ENCODE data around the gene FGD3.

DNA sequence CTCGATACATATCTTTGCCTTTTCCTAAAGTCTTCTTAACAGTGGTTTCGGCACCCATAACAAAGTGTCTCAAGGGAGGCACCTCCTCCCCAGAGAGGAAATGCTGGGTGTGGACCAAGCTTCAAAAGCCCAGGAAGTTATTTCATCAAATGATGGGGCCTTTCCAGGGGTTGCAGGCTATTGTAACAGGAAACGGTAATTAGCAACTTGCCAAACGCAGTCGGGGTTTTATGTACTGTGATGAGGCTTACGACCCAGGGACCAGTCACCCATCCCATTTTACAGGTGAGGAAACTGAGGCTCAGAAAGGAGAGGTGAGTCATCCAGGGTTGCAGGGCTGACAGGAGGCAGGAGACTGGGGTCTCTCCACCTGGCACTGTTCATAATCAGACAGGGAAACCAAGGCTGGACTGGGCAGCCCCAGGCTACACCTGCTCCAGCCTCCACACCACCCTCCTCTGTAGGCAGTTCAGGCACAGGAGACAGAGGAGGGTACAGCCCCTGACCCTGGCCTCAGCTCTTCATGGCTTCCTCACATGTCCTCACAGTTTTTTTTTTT is 81.2 kb downstream of the FGD3 start:
- TF ChIP-seq, protein P1, sequence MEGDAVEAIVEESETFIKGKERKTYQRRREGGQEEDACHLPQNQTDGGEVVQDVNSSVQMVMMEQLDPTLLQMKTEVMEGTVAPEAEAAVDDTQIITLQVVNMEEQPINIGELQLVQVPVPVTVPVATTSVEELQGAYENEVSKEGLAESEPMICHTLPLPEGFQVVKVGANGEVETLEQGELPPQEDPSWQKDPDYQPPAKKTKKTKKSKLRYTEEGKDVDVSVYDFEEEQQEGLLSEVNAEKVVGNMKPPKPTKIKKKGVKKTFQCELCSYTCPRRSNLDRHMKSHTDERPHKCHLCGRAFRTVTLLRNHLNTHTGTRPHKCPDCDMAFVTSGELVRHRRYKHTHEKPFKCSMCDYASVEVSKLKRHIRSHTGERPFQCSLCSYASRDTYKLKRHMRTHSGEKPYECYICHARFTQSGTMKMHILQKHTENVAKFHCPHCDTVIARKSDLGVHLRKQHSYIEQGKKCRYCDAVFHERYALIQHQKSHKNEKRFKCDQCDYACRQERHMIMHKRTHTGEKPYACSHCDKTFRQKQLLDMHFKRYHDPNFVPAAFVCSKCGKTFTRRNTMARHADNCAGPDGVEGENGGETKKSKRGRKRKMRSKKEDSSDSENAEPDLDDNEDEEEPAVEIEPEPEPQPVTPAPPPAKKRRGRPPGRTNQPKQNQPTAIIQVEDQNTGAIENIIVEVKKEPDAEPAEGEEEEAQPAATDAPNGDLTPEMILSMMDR (optimal IDR thresholded peaks at IDR 0.05 in 1 of 3, IDR thresholded peaks at IDR 0.05 in 1 of 3, conservative IDR thresholded peaks at IDR 0.05 in 1 of 3; ENCODE audit: extremely low read depth in 1 of 3, insufficient read depth in 2 of 3, low read length in 3 of 3): no peak
- no peak for TF ChIP-seq EZH2 (IDR thresholded peaks at IDR 0.05; ENCODE audit: low read length)

Measured in keratinocyte (primary cell).